Aorta (tissue), 5 donors: ENCODE data around the gene PRIMPOL. TPM values are rescaled to one million over a fixed set of nuclear protein-coding genes. Genes with fewer than 3 reads are reported as not detected.

Experiments
- ATAC-seq: fragments of 200-7000 bp; cut with Tn5 transposase; one replicate; pipeline ENCODE4 v1.9.1; 2022; ENCODE audit warnings: moderate library complexity; ENCODE audit not compliant: low FRiP score
- DNase-seq, 2 donors: peaks; one replicate each; pipeline ENCODE4 v3.0.0-alpha.2; 2020
- H3K27ac ChIP-seq, 2 donors: one replicate each; pipeline ENCODE4 v1.5.1; 2013; ENCODE audit warnings: low read length in 2 of 2, mild to moderate bottlenecking in 2 of 2, moderate library complexity in 2 of 2, control low read depth in 1 of 2, inconsistent platforms in 1 of 2, low read depth in 1 of 2
- H3K27me3 ChIP-seq, 2 donors: one replicate each; pipeline ENCODE4 v1.6.1; 2013; ENCODE audit warnings: control low read depth in 1 of 2, low read length in 1 of 2, mild to moderate bottlenecking in 1 of 2, moderate library complexity in 1 of 2; ENCODE audit not compliant: insufficient read depth in 2 of 2, control insufficient read depth in 1 of 2
- H3K36me3 ChIP-seq, 2 donors: one replicate each; pipeline ENCODE4 v1.6.1; 2013; ENCODE audit warnings: control low read depth in 1 of 2, low read length in 1 of 2, mild to moderate bottlenecking in 1 of 2; ENCODE audit not compliant: insufficient read depth in 2 of 2, control insufficient read depth in 1 of 2
- H3K4me1 ChIP-seq, 2 donors: one replicate each; pipeline ENCODE4 v1.6.1; 2013; ENCODE audit warnings: low read length in 2 of 2, control low read depth in 1 of 2, mild to moderate bottlenecking in 1 of 2, moderate library complexity in 1 of 2; ENCODE audit not compliant: insufficient read depth in 2 of 2, control insufficient read depth in 1 of 2
- H3K4me3 ChIP-seq, 2 donors: one replicate each; pipeline ENCODE4 v1.5.1; 2013; ENCODE audit warnings: low read length in 2 of 2, control low read depth in 1 of 2, mild to moderate bottlenecking in 1 of 2
- H3K9me3 ChIP-seq: one replicate; pipeline ENCODE4 v1.6.1; 2013; ENCODE audit warnings: mild to moderate bottlenecking, low read length; ENCODE audit not compliant: control insufficient read depth
- WGBS, 2 donors: extraction: QIAGEN DNeasy Blood & Tissue Kit; methylation state at CpG; one replicate each; pipeline ENCODE4 v1.1.7; 2013; 5-methylcytosine and 5-hydroxymethylcytosine counted together
- intact Hi-C, 2 donors: fragments of 100-400 bp; cut with DNase I; formaldehyde crosslinking; loops; one replicate each; pipeline versions ENCODE4 v1.14.2 to v1.15.0; 2022
- polyA plus RNA-seq, 2 donors: library from polyadenylated mRNA; stranded (reverse); fragments of 200-250 nt; gene quantifications; one replicate each; pipeline ENCODE4 v1.2.3, GENCODE V29; 2013
- total RNA-seq, 2 donors: library from RNA; stranded (reverse); fragmentation: NEBNext Ultra II Directional; extraction: Animal tissue kit (Norgen Biotek cat#: 25700); gene quantifications; one replicate each; pipeline ENCODE4 v1.2.1, GENCODE V29; 2021
- donor health status: healthy with polysubstance abuse.
- donor health status: Bipolar disorder and iron deficiency.
- donor health status: DM: no; HTN: no; CAD: no.
- donor health status: DM: no; HTN: no; CAD: no.
- donor health status: DM: yes; HTN: yes; CAD: no.

PRIMPOL gene
- total and polyA plus RNA-seq, 4 donors, result 16.0 to 33.7 (median 27.9) TPM

- intact Hi-C loops, result no loop called here
- Histone ChIP-seq H3K27me3 (no peaks in the 10 kb centered on the region), H3K27ac (no peak overlapping the region), H3K9me3 (no peaks in the 10 kb centered on the region), H3K4me1 (no peaks in the 10 kb centered on the region), H3K4me3 (no peak overlapping the region), H3K36me3 (no peaks in the 10 kb centered on the region)
- 97% methylated on average over 2 of the region's 2 CpGs for WGBS, 2 donors
- ATAC-seq (no peak), DNase-seq (no peak)
Observed at GRCh38 chr4:184702114-184702513, 52.6 kb downstream of the PRIMPOL start.

- Histone ChIP-seq H3K4me3 (no peak overlapping the region), H3K36me3 (no peaks in the 10 kb centered on the region), H3K9me3 (no peaks in the 10 kb centered on the region), H3K27me3 (no peaks in the 10 kb centered on the region), H3K27ac (no peak overlapping the region), H3K4me1 (no peaks in the 10 kb centered on the region)
- ATAC-seq (no peak), DNase-seq (no peak)
- intact Hi-C loops, result no loop called here
- WGBS, 2 donors, result 88 to 90% methylated on average over 5 of the region's 5 CpGs
Observed at GRCh38 chr4:184705692-184706091, 56.2 kb downstream of the PRIMPOL start.

GRCh38 chr4:184706453-184706852 lies 56.9 kb downstream of the PRIMPOL start:
- Histone ChIP-seq H3K4me1 (no peaks in the 10 kb centered on the region), H3K36me3 (no peaks in the 10 kb centered on the region), H3K27ac (no peak overlapping the region), H3K9me3 (no peaks in the 10 kb centered on the region), H3K27me3 (no peaks in the 10 kb centered on the region), H3K4me3 (no peak overlapping the region)
- DNase-seq (no peak), ATAC-seq (no peak)
- intact Hi-C loops, result no loop called here
- WGBS, 2 donors, result 86 to 89% methylated on average over 1 of the region's 1 CpG

- no peaks in the 10 kb centered on the region for H3K36me3 ChIP-seq
- DNase-seq (no peak), ATAC-seq (no peak)
- no peaks in the 10 kb centered on the region for H3K9me3 ChIP-seq
- H3K27me3 ChIP-seq, result no peaks in the 10 kb centered on the region
- no peak overlapping the region for H3K4me3 ChIP-seq
- peaks cover 1 to 2% of the 10 kb centered on the region in 2 donors for H3K4me1 ChIP-seq
- intact Hi-C loops, result no loop called here
- no peak overlapping the region for H3K27ac ChIP-seq
Observed at GRCh38 chr4:184712322-184712721, 62.8 kb downstream of the PRIMPOL start.

- ATAC-seq (no peak), DNase-seq (no peak)
- Histone ChIP-seq H3K27ac (no peak overlapping the region), H3K36me3 (no peaks in the 10 kb centered on the region), H3K4me3 (no peak overlapping the region), H3K27me3 (no peaks in the 10 kb centered on the region), H3K9me3 (no peaks in the 10 kb centered on the region), H3K4me1 (peaks cover 1 to 2% of the 10 kb centered on the region in 2 donors)
- WGBS, 2 donors, result 40 to 60% methylated on average over 2 of the region's 2 CpGs
- intact Hi-C loops, result no loop called here
Observed at GRCh38 chr4:184713887-184714286, 64.3 kb downstream of the PRIMPOL start.

- DNase-seq (no peak), ATAC-seq (no peak)
- Histone ChIP-seq H3K36me3 (no peaks in the 10 kb centered on the region), H3K27me3 (no peaks in the 10 kb centered on the region), H3K4me1 (peaks cover 1 to 2% of the 10 kb centered on the region in 2 donors), H3K9me3 (no peaks in the 10 kb centered on the region), H3K27ac (no peak overlapping the region), H3K4me3 (no peak overlapping the region)
- 77 to 87% methylated on average over 4 of the region's 4 CpGs for WGBS, 2 donors
- intact Hi-C loops, result no loop called here
Observed at GRCh38 chr4:184715526-184715925, 66.0 kb downstream of the PRIMPOL start.

- Histone ChIP-seq H3K27me3 (no peaks in the 10 kb centered on the region), H3K4me3 (no peak overlapping the region), H3K4me1 (peaks cover 0 to 2% of the 10 kb centered on the region in 2 donors), H3K36me3 (no peaks in the 10 kb centered on the region), H3K9me3 (no peaks in the 10 kb centered on the region), H3K27ac (no peak overlapping the region)
- ATAC-seq (no peak), DNase-seq (no peak)
- intact Hi-C loops, result no loop called here
- WGBS, 2 donors, result 93 to 99% methylated on average over 3 of the region's 3 CpGs
Observed at GRCh38 chr4:184719407-184719806, 69.9 kb downstream of the PRIMPOL start.

- Histone ChIP-seq H3K27ac (no peak overlapping the region), H3K27me3 (no peaks in the 10 kb centered on the region), H3K9me3 (no peaks in the 10 kb centered on the region), H3K4me3 (no peak overlapping the region), H3K36me3 (no peaks in the 10 kb centered on the region), H3K4me1 (peaks cover 0 to under 1% of the 10 kb centered on the region in 2 donors)
- ATAC-seq (no peak), DNase-seq (no peak)
- intact Hi-C loops, result no loop called here
Observed at GRCh38 chr4:184721254-184721653, 71.7 kb downstream of the PRIMPOL start.

GRCh38 chr4:184722798-184723197 lies 73.3 kb downstream of the PRIMPOL start:
- WGBS, 2 donors, result 76 to 85% methylated on average over 1 of the region's 1 CpG
- DNase-seq, result no peak
- intact Hi-C loops, result no loop called here
- H3K9me3 ChIP-seq, result no peaks in the 10 kb centered on the region
- no peaks in the 10 kb centered on the region for H3K27me3 ChIP-seq
- no peak overlapping the region for H3K4me3 ChIP-seq
- no peaks in the 10 kb centered on the region for H3K36me3 ChIP-seq
- no peak overlapping the region for H3K27ac ChIP-seq
- no peak for ATAC-seq
- H3K4me1 ChIP-seq, result no peaks in the 10 kb centered on the region
